Neural progenitor cell (in vitro differentiated cells): ENCODE data around the gene ZNF860. TPM values are rescaled to one million over a fixed set of nuclear protein-coding genes. Genes with fewer than 3 reads are reported as not detected.

Experiments used
- DNase-seq: peaks from one replicate; pipeline ENCODE4 v3.0.0-alpha.2; 2016; ENCODE audit warnings: low spot score
- H2AFZ ChIP-seq: fragments of 200-600 bp; sonication (generic); replicated peaks from 2 replicates; pipeline ENCODE4 v1.6.1; 2016; ENCODE audit warnings: antibody characterized with exemption
- H3F3A ChIP-seq: fragments of 200-600 bp; sonication (generic); 2 replicates; pipeline ENCODE4 v1.6.1; 2016; ENCODE audit warnings: antibody characterized with exemption, low read depth
- H3K27ac ChIP-seq: fragments of 200-600 bp; sonication (generic); 2 replicates; pipeline ENCODE4 v1.5.1; 2016; ENCODE audit warnings: mild to moderate bottlenecking
- H3K27me3 ChIP-seq: fragments of 200-600 bp; sonication (generic); 2 replicates; pipeline ENCODE4 v1.6.1; 2016; ENCODE audit warnings: mild to moderate bottlenecking, moderate library complexity
- H3K36me3 ChIP-seq: fragments of 200-600 bp; sonication (generic); 2 replicates; pipeline ENCODE4 v1.5.1; 2016
- H3K4me1 ChIP-seq: fragments of 200-600 bp; sonication (generic); 2 replicates; pipeline ENCODE4 v1.6.1; 2016; ENCODE audit warnings: mixed run types
- H3K4me2 ChIP-seq: fragments of 200-600 bp; sonication (generic); 2 replicates; pipeline ENCODE4 v1.6.1; 2016
- H3K4me3 ChIP-seq: fragments of 200-600 bp; sonication (generic); 2 replicates; pipeline ENCODE4 v1.5.1; 2016
- H3K79me2 ChIP-seq: fragments of 200-600 bp; sonication (generic); 2 replicates; pipeline ENCODE4 v1.6.1; 2016; ENCODE audit warnings: low read depth
- H3K9ac ChIP-seq: fragments of 200-600 bp; sonication (generic); 2 replicates; pipeline ENCODE4 v1.6.1; 2016
- H3K9me3 ChIP-seq: fragments of 200-600 bp; sonication (generic); 2 replicates; pipeline ENCODE4 v1.5.1; 2016; ENCODE audit warnings: low read depth
- H4K20me1 ChIP-seq: fragments of 200-600 bp; sonication (generic); 2 replicates; pipeline ENCODE4 v1.6.1; 2016; ENCODE audit warnings: low read depth
- H3K27ac Mint-ChIP-seq: 3 replicates; pipeline ENCODE4 v1.8.0; 2021; ENCODE audit warnings: mixed read lengths
- H3K27me3 Mint-ChIP-seq: 2 replicates; pipeline ENCODE4 v1.8.0; 2022; ENCODE audit warnings: low read depth, mild to moderate bottlenecking, inconsistent platforms, moderate library complexity, mixed read lengths; ENCODE audit not compliant: insufficient read depth
- H3K36me3 Mint-ChIP-seq: 3 replicates; pipeline ENCODE4 v1.8.0; 2021; ENCODE audit warnings: mixed read lengths
- H3K4me1 Mint-ChIP-seq: 3 replicates; pipeline ENCODE4 v1.8.0; 2021; ENCODE audit warnings: mixed read lengths
- H3K4me3 Mint-ChIP-seq: 3 replicates; pipeline ENCODE4 v1.8.0; 2021; ENCODE audit warnings: mild to moderate bottlenecking, moderate library complexity, mixed read lengths
- H3K9me3 Mint-ChIP-seq: 3 replicates; pipeline ENCODE4 v1.8.0; 2020; ENCODE audit warnings: mixed read lengths
- EZH2 ChIP-seq: fragments of 200-600 bp; sonication (generic); IDR thresholded peaks from 2 replicates; pipeline ENCODE4 v1.6.1; 2017; ENCODE audit warnings: antibody characterized with exemption, mild to moderate bottlenecking, moderate library complexity
- EZH2phosphoT487 ChIP-seq: fragments of 200-600 bp; sonication (generic); IDR thresholded peaks from 2 replicates; pipeline ENCODE4 v1.6.1; 2017; ENCODE audit warnings: antibody characterized with exemption
- total RNA-seq: library from RNA; depleted of rRNA; stranded (reverse); fragments of >200 nt; gene quantifications from 2 replicates; pipeline ENCODE4 v1.2.3, GENCODE V29; 2015; ENCODE audit warnings: low replicate concordance
- TF ChIP-seq, protein P1 (sequence below): fragments of 200-600 bp; sonication (generic); IDR thresholded peaks from 2 replicates; pipeline ENCODE4 v1.5.1; 2017; ENCODE audit warnings: antibody characterized with exemption, mild to moderate bottlenecking

The ZNF860 gene
- total RNA-seq, 1 donor from 2014 or later = 0.43 TPM

DNA sequence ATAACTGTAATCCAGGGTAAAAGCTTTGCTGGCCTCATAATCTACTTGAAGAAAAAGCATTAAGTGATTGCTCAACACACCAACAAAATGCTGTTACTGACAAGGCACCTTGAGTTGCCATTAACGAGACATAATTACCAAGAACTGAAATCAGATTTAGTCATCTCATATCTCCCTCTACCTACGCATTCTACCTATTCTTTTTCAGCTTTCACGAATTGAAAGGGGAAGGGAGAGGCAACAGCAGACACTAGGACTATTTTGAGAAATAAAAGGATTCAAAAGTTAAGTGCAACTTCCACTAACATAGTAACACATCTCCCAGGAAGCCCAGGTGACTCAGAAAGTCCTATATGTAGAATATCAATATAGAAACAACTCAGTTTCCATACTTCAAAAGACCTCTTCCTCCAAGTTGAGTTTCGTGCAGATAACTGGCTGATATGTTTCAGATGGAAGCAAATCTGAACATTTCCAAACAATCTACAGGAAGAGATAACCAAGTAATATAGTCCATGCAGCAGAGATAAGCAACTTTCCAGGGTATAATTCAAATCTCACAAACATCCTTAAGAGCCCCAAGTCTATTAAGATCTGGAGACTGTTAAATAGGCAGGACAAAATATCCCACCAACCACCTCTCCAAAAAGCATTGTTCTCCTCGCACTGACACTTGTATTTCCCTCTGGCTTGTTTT is 2.4 kb upstream of the ZNF860 start:
- Histone ChIP-seq H3K4me2 (no peak overlapping the region), H2AFZ (no peak overlapping the region), H3K4me1 (no peaks in the 10 kb centered on the region), H3K4me3 (peak overlapping the region; percentile 75), H3K79me2 (no peaks in the 10 kb centered on the region), H3K27ac (no peak overlapping the region), H3F3A (peaks cover 23% of the 10 kb centered on the region), H4K20me1 (no peaks in the 10 kb centered on the region), H3K9me3 (no peaks in the 10 kb centered on the region), H3K36me3 (no peaks in the 10 kb centered on the region), H3K9ac (no peak overlapping the region), H3K27me3 (peaks cover 34% of the 10 kb centered on the region)
- Mint-ChIP-seq H3K36me3 (no peaks in the 10 kb centered on the region), H3K4me1 (peaks cover 6% of the 10 kb centered on the region), H3K4me3 (peak overlapping the region; percentile 89), H3K27me3 (peaks cover 22% of the 10 kb centered on the region), H3K27ac (no peak overlapping the region), H3K9me3 (no peaks in the 10 kb centered on the region)
- DNase-seq = no peak
- TF ChIP-seq EZH2 (no peak), EZH2phosphoT487 (no peak)
- TF ChIP-seq, protein P1, sequence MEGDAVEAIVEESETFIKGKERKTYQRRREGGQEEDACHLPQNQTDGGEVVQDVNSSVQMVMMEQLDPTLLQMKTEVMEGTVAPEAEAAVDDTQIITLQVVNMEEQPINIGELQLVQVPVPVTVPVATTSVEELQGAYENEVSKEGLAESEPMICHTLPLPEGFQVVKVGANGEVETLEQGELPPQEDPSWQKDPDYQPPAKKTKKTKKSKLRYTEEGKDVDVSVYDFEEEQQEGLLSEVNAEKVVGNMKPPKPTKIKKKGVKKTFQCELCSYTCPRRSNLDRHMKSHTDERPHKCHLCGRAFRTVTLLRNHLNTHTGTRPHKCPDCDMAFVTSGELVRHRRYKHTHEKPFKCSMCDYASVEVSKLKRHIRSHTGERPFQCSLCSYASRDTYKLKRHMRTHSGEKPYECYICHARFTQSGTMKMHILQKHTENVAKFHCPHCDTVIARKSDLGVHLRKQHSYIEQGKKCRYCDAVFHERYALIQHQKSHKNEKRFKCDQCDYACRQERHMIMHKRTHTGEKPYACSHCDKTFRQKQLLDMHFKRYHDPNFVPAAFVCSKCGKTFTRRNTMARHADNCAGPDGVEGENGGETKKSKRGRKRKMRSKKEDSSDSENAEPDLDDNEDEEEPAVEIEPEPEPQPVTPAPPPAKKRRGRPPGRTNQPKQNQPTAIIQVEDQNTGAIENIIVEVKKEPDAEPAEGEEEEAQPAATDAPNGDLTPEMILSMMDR = no peak

DNA sequence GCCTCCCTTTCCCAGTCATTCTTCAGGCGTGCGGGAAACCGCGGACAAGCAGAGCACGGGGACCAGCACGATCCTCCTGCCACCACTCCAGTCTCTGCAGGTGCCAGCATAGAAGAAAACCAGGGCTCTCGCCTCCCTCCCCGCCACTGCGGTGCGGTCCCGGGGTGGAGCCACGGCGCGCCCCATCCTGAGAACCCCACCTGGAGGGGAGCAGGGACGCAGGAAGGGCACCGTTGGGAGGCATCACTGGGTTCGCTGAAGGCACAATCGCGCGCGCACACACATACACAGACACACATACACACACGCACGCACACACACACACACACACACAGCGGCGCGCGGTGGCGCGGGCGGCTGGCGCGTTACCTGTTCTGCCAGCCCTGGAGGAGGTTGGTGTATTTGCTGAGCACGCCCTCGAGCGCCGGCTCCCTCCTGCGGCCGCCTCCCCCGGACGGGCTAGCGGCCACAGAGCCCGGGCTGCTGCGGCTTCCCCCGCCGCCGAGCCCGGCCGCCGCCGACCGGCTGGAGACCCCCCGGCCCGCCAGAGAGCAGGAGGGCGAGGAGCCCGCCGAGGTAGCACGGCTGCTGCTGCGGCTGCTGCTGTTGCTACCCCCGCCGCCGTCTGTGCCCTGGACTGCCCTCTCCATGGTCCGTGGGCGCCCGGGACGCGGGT is 882 bp upstream of the ZNF860 start:
- H3K79me2 ChIP-seq = no peaks in the 10 kb centered on the region
- H3K27me3 Mint-ChIP-seq = peaks cover 22% of the 10 kb centered on the region
- H3K4me2 ChIP-seq = peak overlapping the region; percentile 79
- peak; percentile 78 for DNase-seq
- no peaks in the 10 kb centered on the region for H3K9me3 Mint-ChIP-seq
- H3K27me3 ChIP-seq = peaks cover 34% of the 10 kb centered on the region
- TF ChIP-seq, protein P1 = no peak
- TF ChIP-seq EZH2phosphoT487 (no peak), EZH2 (peak; percentile 8)
- peaks cover 23% of the 10 kb centered on the region for H3F3A ChIP-seq
- no peaks in the 10 kb centered on the region for H4K20me1 ChIP-seq
- peak overlapping the region; percentile 99 for H2AFZ ChIP-seq
- H3K4me1 Mint-ChIP-seq = peaks cover 6% of the 10 kb centered on the region
- H3K4me1 ChIP-seq = no peaks in the 10 kb centered on the region
- peak overlapping the region; percentile 89 for H3K4me3 Mint-ChIP-seq
- H3K36me3 Mint-ChIP-seq = no peaks in the 10 kb centered on the region
- no peak overlapping the region for H3K9ac ChIP-seq
- no peaks in the 10 kb centered on the region for H3K36me3 ChIP-seq
- H3K27ac ChIP-seq = no peak overlapping the region
- no peak overlapping the region for H3K27ac Mint-ChIP-seq
- H3K4me3 ChIP-seq = peak overlapping the region; percentile 75
- no peaks in the 10 kb centered on the region for H3K9me3 ChIP-seq

DNA sequence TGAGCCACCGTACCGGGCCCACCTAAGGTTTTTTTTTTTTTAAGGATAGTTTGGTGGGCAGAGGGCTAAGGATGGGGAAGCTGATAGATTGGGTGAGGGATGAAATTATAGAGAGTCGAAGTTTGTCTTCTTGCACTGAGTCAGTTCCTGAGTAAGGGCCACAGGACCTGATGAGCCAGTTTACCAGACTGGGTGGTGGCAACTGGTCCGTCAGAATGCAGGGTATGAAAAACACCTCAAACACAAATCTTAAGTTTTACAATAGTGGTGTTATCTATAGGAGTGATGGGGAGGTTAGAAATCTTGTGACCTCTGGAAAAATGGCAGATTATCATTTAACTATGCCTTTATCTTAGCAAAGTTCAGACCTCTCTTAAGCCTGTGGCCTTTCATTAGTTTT is 2.8 kb downstream of the ZNF860 start:
- Mint-ChIP-seq H3K9me3 (no peaks in the 10 kb centered on the region), H3K4me1 (peaks cover 4% of the 10 kb centered on the region), H3K4me3 (no peak overlapping the region), H3K27me3 (peaks cover 19% of the 10 kb centered on the region), H3K36me3 (no peaks in the 10 kb centered on the region), H3K27ac (no peak overlapping the region)
- H3K36me3 ChIP-seq = no peaks in the 10 kb centered on the region
- no peak for DNase-seq
- H3F3A ChIP-seq = peaks cover 23% of the 10 kb centered on the region
- no peaks in the 10 kb centered on the region for H3K79me2 ChIP-seq
- no peak overlapping the region for H3K4me3 ChIP-seq
- TF ChIP-seq EZH2phosphoT487 (no peak), EZH2 (no peak)
- TF ChIP-seq, protein P1 = no peak
- H4K20me1 ChIP-seq = no peaks in the 10 kb centered on the region
- H3K27me3 ChIP-seq = peaks cover 30% of the 10 kb centered on the region
- H3K9me3 ChIP-seq = no peaks in the 10 kb centered on the region
- no peak overlapping the region for H3K27ac ChIP-seq
- H3K4me1 ChIP-seq = no peaks in the 10 kb centered on the region
- no peak overlapping the region for H3K4me2 ChIP-seq
- H3K9ac ChIP-seq = no peak overlapping the region
- H2AFZ ChIP-seq = no peak overlapping the region
